ENCODE data around the gene WDR64.

WDR64 gene

DNA sequence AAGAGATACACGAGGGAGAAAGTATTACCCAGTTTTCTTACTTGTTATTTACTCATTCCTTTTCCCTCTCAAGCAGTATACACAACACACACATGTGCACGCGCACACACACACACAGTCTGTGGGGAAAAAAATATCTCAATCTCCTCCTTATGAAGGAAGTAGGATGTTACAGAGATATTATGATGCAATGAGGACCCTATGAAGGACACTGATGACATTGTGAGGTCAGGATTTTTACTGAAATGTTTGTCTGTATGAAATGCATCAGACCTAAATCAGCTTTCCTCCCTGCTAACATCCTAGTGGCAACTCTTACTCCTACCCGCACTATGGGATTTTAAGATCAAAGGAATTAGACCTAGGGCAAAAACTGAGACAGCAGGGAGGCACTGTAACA lies at the start of gene WDR64:
Gene WDR64 (plus strand): TSS at position 270 of the 400 bp plus-strand sequence. CDS start 204 bp downstream, outside the sequence.
- no peak for DNase-seq (ENCODE audit: low read depth in 2 of 2)

DNA sequence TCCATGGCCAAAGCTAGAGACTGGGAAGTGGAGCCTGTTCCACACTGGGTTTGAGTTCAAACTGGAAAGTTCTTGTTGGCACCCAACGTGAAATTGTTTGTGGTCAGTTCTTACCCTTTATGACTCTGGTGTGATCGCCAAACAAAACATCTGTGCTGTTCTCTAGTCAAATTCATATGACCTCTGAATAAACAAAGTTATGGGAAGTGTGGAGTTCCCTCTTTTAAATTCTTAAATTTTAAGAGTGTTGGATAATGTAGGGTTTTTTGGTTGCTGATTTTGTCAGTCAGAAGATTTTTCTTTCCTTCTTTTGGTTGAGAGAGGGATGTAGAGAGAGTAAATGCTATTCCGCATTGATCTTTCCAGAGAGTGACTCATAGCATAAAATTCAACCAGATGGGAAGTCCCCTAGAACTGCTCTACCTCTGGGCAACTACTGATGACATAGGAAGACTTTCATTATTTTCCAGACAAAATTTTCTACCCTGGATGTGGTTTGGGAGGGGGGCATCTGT lies 48.3 kb upstream of the WDR64 start:
- no peak for DNase-seq (ENCODE audit: low read depth in 2 of 2)

DNA sequence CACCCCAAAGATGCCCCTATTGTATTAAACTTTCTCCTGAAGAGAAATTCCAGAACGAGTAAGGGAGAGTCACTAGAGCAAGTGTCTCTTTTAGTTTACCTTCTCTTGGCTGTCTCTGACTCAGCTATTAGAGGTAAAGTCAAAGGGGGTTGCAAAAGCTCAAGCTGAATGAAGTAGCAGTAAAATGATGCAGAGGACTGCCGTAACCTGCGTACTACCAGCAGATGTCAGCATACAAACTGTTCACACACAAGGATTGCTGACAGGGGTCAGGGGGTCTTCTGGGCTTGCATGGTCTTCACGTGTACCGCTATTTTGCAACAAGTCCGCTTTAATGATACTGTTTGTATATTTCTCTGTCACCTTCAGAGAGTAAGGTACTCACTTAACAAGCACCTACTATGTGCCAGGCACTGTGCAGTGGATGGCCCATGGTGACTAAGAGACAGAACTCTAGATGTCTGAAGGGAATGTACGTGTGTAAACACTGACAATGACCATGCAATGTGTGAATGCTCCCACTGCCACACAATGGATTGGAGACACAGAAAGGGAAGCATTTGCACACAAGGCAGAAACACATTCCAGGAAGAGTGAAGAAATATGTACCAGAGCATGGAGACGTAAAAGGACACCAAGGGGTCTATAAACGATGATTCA lies 46.8 kb upstream of the WDR64 start:
- DNase-seq (ENCODE audit: low read depth in 2 of 2): no peak

- DNase-seq (ENCODE audit: low read depth in 2 of 2): no peak
These were observed 45.5 kb upstream of the WDR64 start for GRCh38 chr1:241606544-241606943.

DNA sequence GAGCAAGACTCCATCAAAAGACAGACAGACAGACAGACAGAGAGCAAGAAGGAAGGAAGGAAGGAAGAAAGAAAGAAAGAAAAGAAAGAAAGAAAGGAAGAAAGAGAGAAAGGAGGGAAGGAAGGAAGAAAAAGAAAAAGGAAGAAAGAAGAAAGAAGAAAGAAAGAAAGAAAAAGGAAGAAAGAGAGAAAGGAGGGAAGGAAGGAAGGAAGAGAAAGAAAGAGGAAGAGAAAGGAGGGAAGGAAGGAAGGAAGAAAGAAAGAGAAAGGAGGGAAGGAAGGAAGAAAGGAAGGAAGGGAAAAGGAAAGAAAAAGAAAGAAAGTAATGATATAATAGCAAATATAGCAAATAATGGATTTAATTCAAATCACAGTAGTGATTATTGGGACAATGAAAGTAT lies 44.6 kb upstream of the WDR64 start:
- DNase-seq (ENCODE audit: low read depth in 2 of 2): no peak

- DNase-seq (ENCODE audit: low read depth in 2 of 2): no peak
These were observed 43.6 kb upstream of the WDR64 start for GRCh38 chr1:241608379-241609033.

DNA sequence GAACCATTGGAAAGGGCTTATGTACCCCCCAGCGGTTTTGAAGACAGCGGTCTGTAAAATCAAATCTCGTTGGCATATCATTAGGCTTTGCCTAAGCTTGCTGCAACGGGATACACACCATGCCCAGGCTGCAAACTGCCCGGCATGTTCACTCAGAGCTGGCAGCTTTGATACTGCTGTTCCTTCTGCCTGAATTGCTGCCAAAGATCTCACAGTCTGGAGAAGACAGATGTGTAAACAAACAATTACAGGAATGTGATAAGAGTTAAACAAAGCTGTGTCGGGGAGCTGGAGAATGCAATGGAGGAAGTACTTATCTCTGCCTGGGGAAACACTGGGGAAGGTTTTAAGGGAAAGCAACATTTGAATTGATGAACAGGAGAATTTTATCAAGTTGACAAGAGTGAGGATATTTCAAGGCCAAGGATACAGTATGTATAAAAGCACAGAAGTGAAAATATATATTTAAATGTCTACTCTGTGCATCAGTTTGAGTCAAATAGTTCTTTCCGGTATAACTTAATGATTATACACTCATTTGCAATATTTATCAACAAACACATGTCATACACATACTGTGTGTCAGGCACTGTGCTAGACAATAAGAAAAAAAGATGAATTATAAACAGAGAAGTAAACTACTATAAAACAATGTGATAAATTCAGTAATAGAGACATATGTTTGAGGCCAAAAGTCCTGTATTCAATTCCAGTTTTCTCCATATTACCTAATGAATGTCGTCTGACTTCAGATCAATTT lies 41.8 kb upstream of the WDR64 start:
- DNase-seq (ENCODE audit: low read depth in 2 of 2): no peak

DNA sequence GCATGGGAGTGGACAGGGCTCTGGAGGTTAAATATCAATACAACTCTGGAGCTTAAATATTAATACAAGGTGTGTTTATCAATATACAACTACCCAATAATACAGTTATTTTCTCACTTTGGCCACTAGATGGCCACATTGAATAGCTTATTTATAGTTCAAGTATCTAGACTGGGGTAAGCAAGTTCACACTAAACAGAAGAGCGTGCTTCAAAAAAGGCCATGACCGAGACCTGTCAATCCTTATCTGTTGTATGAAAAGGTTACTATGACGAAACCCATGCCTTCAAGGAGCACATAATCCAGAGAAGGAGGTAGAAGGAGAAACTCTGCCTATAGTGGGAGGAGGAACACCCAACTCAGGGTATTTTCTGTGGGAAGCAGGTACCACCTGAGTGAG lies 41.0 kb upstream of the WDR64 start:
- DNase-seq (ENCODE audit: low read depth in 2 of 2): no peak

- DNase-seq (ENCODE audit: low read depth in 2 of 2): no peak
These were observed 40.3 kb upstream of the WDR64 start for GRCh38 chr1:241611736-241612135.

DNA sequence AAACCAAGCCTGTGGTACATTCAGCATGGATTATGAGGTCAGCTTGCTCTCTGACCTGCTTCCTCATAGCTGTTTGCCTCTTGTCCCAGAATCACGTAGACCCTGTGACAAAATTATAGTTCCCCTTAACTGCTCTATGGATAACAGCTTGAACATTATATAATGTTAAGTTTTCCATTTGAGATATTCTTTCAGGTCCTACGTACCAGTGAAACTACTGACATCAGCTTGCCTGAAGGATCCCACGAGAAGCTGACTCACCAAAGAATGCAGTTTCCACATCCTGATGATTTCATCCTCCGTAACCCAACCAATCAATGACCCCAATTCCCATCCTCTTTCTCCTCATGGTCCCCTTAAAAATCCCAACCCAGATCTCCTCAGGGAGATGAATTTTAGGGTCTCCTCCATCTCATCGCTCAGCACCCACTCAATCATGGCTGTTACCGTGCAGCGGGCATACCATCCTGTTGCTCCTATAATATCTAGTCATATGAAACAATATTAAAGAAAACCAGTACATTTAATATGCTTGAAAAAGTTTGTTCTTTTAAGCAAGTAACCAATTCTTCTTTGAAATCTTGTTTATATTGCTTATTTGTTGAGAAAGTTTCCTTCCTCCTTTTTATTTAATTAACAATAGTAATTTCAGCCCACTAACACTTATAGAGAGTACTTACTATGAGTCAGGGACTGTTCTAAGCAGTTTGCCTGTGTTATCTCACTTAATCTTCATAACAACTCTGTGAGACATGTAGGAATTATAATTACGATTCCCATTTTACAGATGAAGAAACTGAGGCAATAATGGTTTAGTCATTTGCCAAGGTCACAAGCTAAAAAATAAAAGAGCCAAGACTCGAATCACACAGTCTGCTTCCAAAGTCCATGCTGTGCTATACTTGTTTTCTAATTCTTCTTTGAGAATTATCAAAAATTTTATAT lies 39.3 kb upstream of the WDR64 start:
- no peak for DNase-seq (ENCODE audit: low read depth in 2 of 2)

GRCh38 chr1:241614144-241614543 lies 37.9 kb upstream of the WDR64 start:
- no peak for DNase-seq (ENCODE audit: low read depth in 2 of 2)

GRCh38 chr1:241614572-241614971 lies 37.5 kb upstream of the WDR64 start:
- no peak for DNase-seq (ENCODE audit: low read depth in 2 of 2)

- DNase-seq (ENCODE audit: low read depth in 2 of 2): no peak
These were observed 36.8 kb upstream of the WDR64 start for GRCh38 chr1:241615043-241615974.

- DNase-seq (ENCODE audit: low read depth in 2 of 2): no peak
These were observed 34.7 kb upstream of the WDR64 start for GRCh38 chr1:241617426-241617825.

- DNase-seq (ENCODE audit: low read depth in 2 of 2): no peak
These were observed 29.4 kb upstream of the WDR64 start for GRCh38 chr1:241622669-241623068.

GRCh38 chr1:241624935-241625334 lies 27.1 kb upstream of the WDR64 start:
- DNase-seq (ENCODE audit: low read depth in 2 of 2): no peak

DNA sequence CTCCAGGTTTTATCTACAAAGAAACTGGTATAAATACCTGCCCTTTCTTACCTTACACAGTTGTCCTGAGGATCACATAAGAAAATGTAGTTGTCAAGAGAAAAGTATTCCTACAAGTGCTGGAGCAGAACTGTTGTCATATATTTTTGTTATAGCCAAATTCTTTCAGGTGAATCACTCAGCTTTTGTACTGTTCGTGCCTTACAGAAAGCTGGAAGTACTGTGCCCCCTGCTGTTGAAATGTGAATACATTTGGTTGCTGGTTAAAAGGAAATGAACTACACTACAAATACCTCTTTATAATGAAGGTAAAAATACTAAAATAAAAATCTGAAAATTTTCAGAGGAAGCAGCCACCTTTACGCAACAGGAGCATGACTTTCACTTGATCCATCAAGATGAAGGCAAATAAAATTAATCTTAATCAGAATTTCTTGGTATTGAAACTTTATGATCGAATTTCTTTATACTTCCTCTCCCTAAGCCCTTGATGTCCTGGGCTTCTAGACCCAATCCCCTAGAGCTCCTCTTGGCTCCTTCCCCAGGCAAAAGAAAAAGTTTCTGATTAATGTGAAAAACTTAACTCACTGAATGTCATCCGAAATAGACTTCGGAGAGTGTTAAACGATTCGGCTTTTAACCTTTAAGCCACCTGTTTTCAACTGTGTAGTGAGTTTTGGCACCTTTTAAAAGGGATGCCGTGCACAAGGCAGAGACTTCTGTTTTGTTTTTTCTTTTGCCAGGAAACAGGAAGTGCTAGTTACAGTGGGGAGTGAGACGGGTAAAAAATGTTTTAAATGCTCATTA lies 24.4 kb upstream of the WDR64 start:
- DNase-seq (ENCODE audit: low read depth in 2 of 2): no peak

- DNase-seq (ENCODE audit: low read depth in 2 of 2): no peak
These were observed 22.1 kb upstream of the WDR64 start for GRCh38 chr1:241630005-241630404.

DNA sequence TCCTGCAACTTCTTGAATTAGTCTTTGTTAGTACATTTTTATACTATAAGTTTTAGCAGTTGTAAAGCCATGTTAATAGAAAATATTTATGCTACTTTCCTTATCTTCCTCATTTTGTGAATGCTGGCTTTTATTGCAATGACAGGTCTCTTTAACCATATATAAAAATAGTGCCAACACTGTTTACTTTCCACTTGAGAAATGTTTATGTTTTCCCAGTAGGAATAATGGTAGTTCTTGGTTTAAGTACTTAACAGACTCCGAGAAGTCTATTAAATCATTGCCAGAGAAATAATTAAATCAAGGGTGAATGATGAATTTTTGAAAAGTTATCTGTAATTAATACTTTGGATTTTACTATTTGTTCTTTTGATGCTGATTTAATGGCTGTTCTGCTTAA lies 21.6 kb upstream of the WDR64 start:
- DNase-seq (ENCODE audit: low read depth in 2 of 2): no peak

- no peak for DNase-seq (ENCODE audit: low read depth in 2 of 2)
These were observed 21.2 kb upstream of the WDR64 start for GRCh38 chr1:241630899-241631298.

Measured in stimulated activated CD4-positive, alpha-beta T cell treated with anti-CD3 and anti-CD28 coated beads, Interleukin-15, amount 100 ng/mL, for 48 hours (primary cell).